Adrenal gland (tissue), 5 donors: ENCODE results near the gene ZC3H12C.

Experiments used
- CTCF ChIP-seq, 6 experiments: fragments of 450-650 bp in 4 of 6; fragments of 200-600 bp in 2 of 6; sonication (generic) in 1 of 6; IDR thresholded peaks; 1 replicate in 5 of 6; 2 replicates in 1 of 6; pipeline versions ENCODE4 v1.5.1 to v1.8.0; 2016 to 2021; ENCODE audit warnings: antibody characterized with exemption in 6 of 6, mild to moderate bottlenecking in 2 of 6, moderate library complexity in 1 of 6
- POLR2A ChIP-seq, 2 donors: fragments of 450-650 bp; IDR thresholded peaks; one replicate each; pipeline ENCODE4 v1.6.1; 2017; ENCODE audit warnings: antibody characterized with exemption in 2 of 2, mild to moderate bottlenecking in 2 of 2, moderate library complexity in 1 of 2
- donor health status: DM: no; HTN: no; CAD: no.

DNA sequence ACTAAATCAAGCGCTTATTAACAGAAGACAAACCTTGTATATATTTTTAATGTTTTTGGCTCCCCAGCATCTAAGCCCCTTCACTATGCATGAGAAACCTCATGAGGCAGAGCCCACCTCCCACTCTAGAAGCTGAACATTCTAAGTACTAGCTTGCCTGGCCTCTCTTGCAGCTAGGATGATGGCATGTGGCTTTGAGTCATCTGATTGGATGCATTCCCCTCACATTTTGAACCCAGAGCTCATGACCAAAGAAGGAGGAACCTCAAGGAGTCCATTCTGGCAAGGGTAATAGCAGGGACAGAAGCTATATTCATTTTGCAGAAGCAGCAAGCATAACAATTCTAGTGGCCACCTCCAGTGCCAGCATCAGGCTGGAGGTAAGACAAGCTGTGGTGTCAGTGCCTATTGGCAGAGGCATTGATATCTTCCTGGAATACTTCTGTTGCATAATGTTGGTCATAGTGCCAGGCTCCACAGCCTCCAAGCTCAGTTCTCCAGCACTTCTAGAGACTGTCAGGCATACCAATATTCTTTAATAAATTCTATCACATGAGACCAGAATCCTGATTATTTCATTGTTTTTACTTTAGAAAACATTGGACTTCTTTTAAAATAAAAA is 14.2 kb upstream of the ZC3H12C start:
- no peak for TF ChIP-seq POLR2A (IDR thresholded peaks at IDR 0.05)
- TF ChIP-seq CTCF (IDR thresholded peaks at IDR 0.05) = no peak
